LNCAP (cell line): Measurements from ENCODE around the gene MMP23B.

Experiments used
- CTCF ChIP-seq: fragments of 450-650 bp; IDR thresholded peaks from 2 replicates; pipeline ENCODE4 v1.5.1; 2017; ENCODE audit warnings: mild to moderate bottlenecking

The MMP23B gene

GRCh38 chr1:1605034-1605591 lies 26.9 kb upstream of the MMP23B start:
- no peak for TF ChIP-seq CTCF

GRCh38 chr1:1605724-1606123 lies 26.2 kb upstream of the MMP23B start:
- TF ChIP-seq CTCF: no peak

GRCh38 chr1:1606232-1606631 lies 25.7 kb upstream of the MMP23B start:
- TF ChIP-seq CTCF: no peak

GRCh38 chr1:1609822-1610485 lies 22.0 kb upstream of the MMP23B start:
- no peak for TF ChIP-seq CTCF

- no peak for TF ChIP-seq CTCF
These were observed 21.2 kb upstream of the MMP23B start for GRCh38 chr1:1610796-1611195.

GRCh38 chr1:1612104-1612400 lies 19.9 kb upstream of the MMP23B start:
- TF ChIP-seq CTCF: no peak

GRCh38 chr1:1613509-1614082 lies 18.4 kb upstream of the MMP23B start:
- no peak for TF ChIP-seq CTCF
